Ramos (cell line): ENCODE data around the gene ATAD3A.
"Not testable (repeated sequence)": the region's sequence is repeated elsewhere in the genome, so short reads cannot be mapped to it uniquely, and the experiment has no call there.

ENCODE experiments used
- in situ Hi-C: fragments of 300-500 bp; cut with MboI; formaldehyde crosslinking; loops from one replicate; pipeline ENCODE4 v1.14.3; 2022; ENCODE audit warnings: low sequenced_read_pairs; ENCODE audit not compliant: unreplicated experiment

Gene ATAD3A

GRCh38 chr1:1551524-1552262 is 39.7 kb downstream of the ATAD3A start:
- in situ Hi-C loops: no loop called here

GRCh38 chr1:1552263-1552639 is 40.3 kb downstream of the ATAD3A start:
- in situ Hi-C loops: no loop called here

GRCh38 chr1:1553821-1554494 is 42.0 kb downstream of the ATAD3A start:
- in situ Hi-C loops: no loop called here

- in situ Hi-C loops: no loop called here
Observed at GRCh38 chr1:1554550-1554925, 42.6 kb downstream of the ATAD3A start.

GRCh38 chr1:1554926-1555915 is 43.3 kb downstream of the ATAD3A start:
- in situ Hi-C loops: no loop called here

GRCh38 chr1:1556505-1556904 is 44.5 kb downstream of the ATAD3A start:
- in situ Hi-C loops: no loop called here

GRCh38 chr1:1556961-1557360 is 45.0 kb downstream of the ATAD3A start:
- in situ Hi-C loops: not testable (repeated sequence)

GRCh38 chr1:1557688-1558087 is 45.7 kb downstream of the ATAD3A start:
- in situ Hi-C loops: not testable (repeated sequence)

GRCh38 chr1:1558591-1558990 is 46.6 kb downstream of the ATAD3A start:
- in situ Hi-C loops: no loop called here

- in situ Hi-C loops: no loop called here
Observed at GRCh38 chr1:1559066-1559465, 47.1 kb downstream of the ATAD3A start.

- in situ Hi-C loops: no loop called here
Observed at GRCh38 chr1:1560178-1560577, 48.2 kb downstream of the ATAD3A start.

GRCh38 chr1:1561801-1562470 is 50.0 kb downstream of the ATAD3A start:
- in situ Hi-C loops: no loop called here

- in situ Hi-C loops: no loop called here
Observed at GRCh38 chr1:1562556-1563195, 50.7 kb downstream of the ATAD3A start.

- in situ Hi-C loops: no loop called here
Observed at GRCh38 chr1:1563688-1564087, 51.7 kb downstream of the ATAD3A start.

- in situ Hi-C loops: no loop called here
Observed at GRCh38 chr1:1564268-1564667, 52.3 kb downstream of the ATAD3A start.

GRCh38 chr1:1565340-1565739 is 53.4 kb downstream of the ATAD3A start:
- in situ Hi-C loops: no loop called here

GRCh38 chr1:1567152-1567875 is 55.4 kb downstream of the ATAD3A start:
- in situ Hi-C loops: no loop called here

GRCh38 chr1:1567891-1568291 is 55.9 kb downstream of the ATAD3A start:
- in situ Hi-C loops: no loop called here

GRCh38 chr1:1569341-1569740 is 57.4 kb downstream of the ATAD3A start:
- in situ Hi-C loops: no loop called here
